SK-N-SH (cell line): ENCODE results near the gene LIPG. TPM values are rescaled to one million over a fixed set of nuclear protein-coding genes. Genes with fewer than 3 reads are reported as not detected.
A peak's percentile ranks its signal among the peaks of the same experiment; 100 is the strongest.

ENCODE experiments used
- CTCF ChIA-PET: fragments of 300-600, 350-600 bp; formaldehyde crosslinking; extraction: SDS; loops from one replicate; lab custom pipeline; 2021; lab: Yijun Ruan, JAX
- POLR2A ChIA-PET: fragments of 350-600 bp; sonication (Branson Sonifier 250); formaldehyde crosslinking; extraction: SDS; loops from one replicate; lab custom pipeline; 2020; ENCODE audit warnings: antibody characterized with exemption, inconsistent platforms; lab: Yijun Ruan, JAX
- DNase-seq: peaks from one replicate; pipeline ENCODE4 v3.0.0; 2012
- H2AFZ ChIP-seq: fragments of 200-600 bp; sonication (generic); 2 replicates; pipeline ENCODE4 v1.8.1; 2016; ENCODE audit warnings: antibody characterized with exemption, mild to moderate bottlenecking, low read depth
- H3F3A ChIP-seq: fragments of 200-600 bp; sonication (generic); replicated peaks from 2 replicates; pipeline ENCODE3; 2016; ENCODE audit warnings: antibody characterized with exemption, mild to moderate bottlenecking; ENCODE audit not compliant: insufficient read depth
- H3K27ac ChIP-seq, 2 experiments: fragments of 200-500 bp in 1 of 2; fragments of 200-600 bp in 1 of 2; sonication (Bioruptor generic) in 1 of 2; sonication (generic), shearing (Covaris generic) in 1 of 2; 2 replicates each; pipeline versions ENCODE4 v1.5.1 to v1.6.1; 2014 to 2016; ENCODE audit warnings: low read depth in 2 of 2, inconsistent platforms in 1 of 2, low read length in 1 of 2, mild to moderate bottlenecking in 1 of 2, mixed read lengths in 1 of 2
- H3K27me3 ChIP-seq: fragments of 200-600 bp; sonication (generic), shearing (Covaris generic); 2 replicates; pipeline ENCODE4 v1.6.1; 2016; ENCODE audit warnings: mixed run types; ENCODE audit not compliant: insufficient read depth
- H3K36me3 ChIP-seq, 2 experiments: fragments of 200-500 bp in 1 of 2; fragments of 200-600 bp in 1 of 2; sonication (Bioruptor generic) in 1 of 2; sonication (generic) in 1 of 2; replicated peaks in 1 of 2; 2 replicates each; pipeline versions ENCODE3 to v1.5.1; 2014 to 2016; ENCODE audit warnings: low read length in 1 of 2, mild to moderate bottlenecking in 1 of 2; ENCODE audit not compliant: insufficient read depth in 2 of 2, control insufficient read depth in 1 of 2
- H3K4me1 ChIP-seq, 2 experiments: fragments of 200-500 bp in 1 of 2; fragments of 200-600 bp in 1 of 2; sonication (Bioruptor generic) in 1 of 2; sonication (generic), shearing (Covaris generic) in 1 of 2; 2 replicates each; pipeline versions ENCODE4 v1.5.1 to v1.6.1; 2014 to 2016; ENCODE audit warnings: low read depth in 1 of 2, low read length in 1 of 2, mixed run types in 1 of 2; ENCODE audit not compliant: insufficient read depth in 2 of 2, control insufficient read depth in 1 of 2
- H3K4me2 ChIP-seq: fragments of 200-600 bp; sonication (generic), shearing (Covaris generic); 2 replicates; pipeline ENCODE4 v1.6.1; 2017; ENCODE audit warnings: mixed run types
- H3K4me3 ChIP-seq, 2 experiments: fragments of 200-500 bp in 1 of 2; fragments of 200-600 bp in 1 of 2; sonication (Bioruptor generic) in 1 of 2; sonication (generic), shearing (Covaris generic) in 1 of 2; 2 replicates each; pipeline versions ENCODE4 v1.5.1 to v1.8.1; 2014 to 2016; ENCODE audit warnings: low read depth in 2 of 2, inconsistent platforms in 1 of 2, low read length in 1 of 2, mild to moderate bottlenecking in 1 of 2, mixed read lengths in 1 of 2, moderate library complexity in 1 of 2
- H3K79me2 ChIP-seq: fragments of 200-600 bp; sonication (generic); 2 replicates; pipeline ENCODE4 v1.8.1; 2017; ENCODE audit warnings: mild to moderate bottlenecking; ENCODE audit not compliant: insufficient read depth
- H3K9ac ChIP-seq: fragments of 200-600 bp; sonication (generic); 2 replicates; pipeline ENCODE4 v1.6.1; 2017; ENCODE audit warnings: mixed run types
- H3K9me2 ChIP-seq: fragments of 200-600 bp; sonication (generic); 2 replicates; pipeline ENCODE4 v1.6.1; 2017; ENCODE audit warnings: mixed run types
- H3K9me3 ChIP-seq: fragments of 200-600 bp; sonication (generic); 2 replicates; pipeline ENCODE4 v1.6.1; 2017; ENCODE audit warnings: mixed run types, mild to moderate bottlenecking, moderate library complexity
- H4K20me1 ChIP-seq: fragments of 200-600 bp; sonication (generic); 2 replicates; pipeline ENCODE4 v1.6.1; 2017; ENCODE audit warnings: mild to moderate bottlenecking, mixed run types; ENCODE audit not compliant: insufficient read depth
- EP300 ChIP-seq, 2 experiments: IDR thresholded peaks; 2 replicates each; pipeline versions ENCODE4 v1.4.0 to v1.6.1; 2012; ENCODE audit warnings: borderline replicate concordance in 1 of 2, low read depth in 1 of 2, low read length in 1 of 2
- FOSL2 ChIP-seq: IDR thresholded peaks from 2 replicates; pipeline ENCODE4 v1.4.0; 2012; ENCODE audit warnings: low read depth, mild to moderate bottlenecking, moderate library complexity, borderline replicate concordance
- MEF2A ChIP-seq: IDR thresholded peaks from 2 replicates; pipeline ENCODE4 v1.4.0; 2012; ENCODE audit warnings: low read depth, borderline replicate concordance
- POLR2AphosphoS5 ChIP-seq: IDR thresholded peaks from 2 replicates; pipeline ENCODE4 v1.6.1; 2012; ENCODE audit warnings: low read depth, low read length
- RAD21 ChIP-seq: IDR thresholded peaks from 2 replicates; pipeline ENCODE4 v1.6.1; 2012; ENCODE audit warnings: mild to moderate bottlenecking, low read length
- TAF1 ChIP-seq: IDR thresholded peaks from 2 replicates; pipeline ENCODE4 v1.6.1; 2012; ENCODE audit warnings: low read depth, mild to moderate bottlenecking, low read length, moderate library complexity, borderline replicate concordance
- USF1 ChIP-seq: IDR thresholded peaks from 2 replicates; pipeline ENCODE4 v1.4.0; 2012; ENCODE audit warnings: low read depth, borderline replicate concordance
- WGBS: methylation state at CpG from one replicate; pipeline ENCODE4 v1.1.6; 2017; ENCODE audit warnings: low lambda C conversion rate; 5-methylcytosine and 5-hydroxymethylcytosine counted together
- polyA plus RNA-seq, 3 experiments: library from polyadenylated mRNA; depleted of rRNA; stranded (reverse); fragments of >200 nt; gene quantifications; 2 replicates each; pipeline ENCODE4 v1.2.3, GENCODE V29; 2012
- TF ChIP-seq, protein P1 (sequence below): fragments of 200-600 bp; sonication (generic); IDR thresholded peaks from 2 replicates; pipeline ENCODE4 v1.6.1; 2017; ENCODE audit warnings: antibody characterized with exemption, mild to moderate bottlenecking, moderate library complexity

Gene LIPG
- polyA plus RNA-seq, 1 of the 3 experiments (the other 2 are of a cell fraction) = 3.2 TPM

DNA sequence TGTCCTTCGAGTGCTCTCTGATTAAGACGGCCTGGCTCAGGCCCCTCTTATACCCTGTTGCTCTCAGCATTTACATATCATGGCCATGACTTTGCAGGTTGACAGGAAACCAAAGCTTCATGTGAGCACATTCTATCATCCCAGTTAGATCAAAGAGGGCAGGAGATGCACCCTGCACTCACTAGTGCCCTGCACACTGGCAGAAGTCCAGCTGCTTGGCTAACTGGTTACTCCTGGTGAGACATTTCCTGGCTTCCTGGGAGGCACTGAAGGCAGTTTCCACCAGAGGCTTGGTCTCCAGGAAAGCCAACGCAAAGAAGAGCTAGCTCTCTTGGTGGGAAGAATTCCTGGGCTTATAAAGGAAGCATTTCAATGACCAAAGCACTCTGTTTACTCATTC, 66.3 kb downstream of the LIPG start:
- Histone ChIP-seq H3K9me3 (no peaks in the 10 kb centered on the region), H3K4me1 (peaks cover 0 to 4% of the 10 kb centered on the region in 2 experiments; a peak in 2 of 4 replicates), H3K79me2 (no peaks in the 10 kb centered on the region), H3F3A (no peaks in the 10 kb centered on the region), H3K4me2 (no peak overlapping the region), H2AFZ (no peak overlapping the region), H3K27me3 (no peaks in the 10 kb centered on the region), H4K20me1 (no peaks in the 10 kb centered on the region), H3K4me3 (no peak overlapping the region), H3K9me2 (no peaks in the 10 kb centered on the region), H3K27ac (no peak overlapping the region), H3K36me3 (no peaks in the 10 kb centered on the region), H3K9ac (no peak overlapping the region)
- 61% methylated on average over 3 of the region's 3 CpGs for WGBS
- TF ChIP-seq POLR2AphosphoS5 (no peak), FOSL2 (no peak), EP300 (IDR thresholded peaks at IDR 0.05; ENCODE audit: borderline replicate concordance in 1 of 2, low read depth in 1 of 2, low read length in 1 of 2) (no peak), USF1 (no peak)
- ChIA-PET CTCF (interaction anchor here (1.5 kb wide), 1 partner anchor 117 kb away, joined by 4 read pairs; no protein-coding TSS in a partner anchor), POLR2A (no interaction called here)
- no peak for DNase-seq

- H3K9me3 ChIP-seq = no peaks in the 10 kb centered on the region
- DNase-seq = no peak
- no peaks in the 10 kb centered on the region for H3K79me2 ChIP-seq
- no peak overlapping the region for H3K27ac ChIP-seq
- no peak overlapping the region for H3K4me2 ChIP-seq
- no peak overlapping the region for H2AFZ ChIP-seq
- H3F3A ChIP-seq = no peaks in the 10 kb centered on the region
- H3K36me3 ChIP-seq = no peaks in the 10 kb centered on the region
- H3K9me2 ChIP-seq = no peaks in the 10 kb centered on the region
- CTCF ChIA-PET = interaction anchor here (0.7 to 1.5 kb wide), 3 partner anchors 12 to 990 kb away, joined by 3 to 4 read pairs (median 4); no protein-coding TSS in a partner anchor
- TF ChIP-seq RAD21 = no peak
- TF ChIP-seq MEF2A = no peak
- TF ChIP-seq, protein P1, sequence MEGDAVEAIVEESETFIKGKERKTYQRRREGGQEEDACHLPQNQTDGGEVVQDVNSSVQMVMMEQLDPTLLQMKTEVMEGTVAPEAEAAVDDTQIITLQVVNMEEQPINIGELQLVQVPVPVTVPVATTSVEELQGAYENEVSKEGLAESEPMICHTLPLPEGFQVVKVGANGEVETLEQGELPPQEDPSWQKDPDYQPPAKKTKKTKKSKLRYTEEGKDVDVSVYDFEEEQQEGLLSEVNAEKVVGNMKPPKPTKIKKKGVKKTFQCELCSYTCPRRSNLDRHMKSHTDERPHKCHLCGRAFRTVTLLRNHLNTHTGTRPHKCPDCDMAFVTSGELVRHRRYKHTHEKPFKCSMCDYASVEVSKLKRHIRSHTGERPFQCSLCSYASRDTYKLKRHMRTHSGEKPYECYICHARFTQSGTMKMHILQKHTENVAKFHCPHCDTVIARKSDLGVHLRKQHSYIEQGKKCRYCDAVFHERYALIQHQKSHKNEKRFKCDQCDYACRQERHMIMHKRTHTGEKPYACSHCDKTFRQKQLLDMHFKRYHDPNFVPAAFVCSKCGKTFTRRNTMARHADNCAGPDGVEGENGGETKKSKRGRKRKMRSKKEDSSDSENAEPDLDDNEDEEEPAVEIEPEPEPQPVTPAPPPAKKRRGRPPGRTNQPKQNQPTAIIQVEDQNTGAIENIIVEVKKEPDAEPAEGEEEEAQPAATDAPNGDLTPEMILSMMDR = peak; percentile 24; the same call in 1 of the 2 replicates
- TF ChIP-seq TAF1 = no peak
- no peaks in the 10 kb centered on the region for H3K27me3 ChIP-seq
- POLR2A ChIA-PET = interaction anchor here (0.5 kb wide), 1 partner anchor 769 kb away, joined by 3 read pairs; no protein-coding TSS in a partner anchor
- no peak overlapping the region for H3K9ac ChIP-seq
- H4K20me1 ChIP-seq = no peaks in the 10 kb centered on the region
- no peak overlapping the region; a peak in 1 of 4 replicates for H3K4me3 ChIP-seq
- peaks cover 0 to 4% of the 10 kb centered on the region in 2 experiments; a peak in 2 of 4 replicates for H3K4me1 ChIP-seq
- WGBS = 87% methylated on average over 16 of the region's 16 CpGs
Measured at GRCh38 chr18:49628881-49629795, 67.3 kb downstream of the LIPG start.
